Breast epithelium (tissue), 3 donors: ENCODE results near the gene COMP.

Experiments
- CTCF ChIP-seq, 3 donors: fragments of 450-650 bp; IDR thresholded peaks; one replicate each; pipeline ENCODE4 v1.5.1; 2016 to 2017; ENCODE audit warnings: antibody characterized with exemption in 3 of 3, mild to moderate bottlenecking in 3 of 3, moderate library complexity in 3 of 3
- POLR2A ChIP-seq: fragments of 450-650 bp; IDR thresholded peaks from one replicate; pipeline ENCODE4 v1.6.1; 2016; ENCODE audit warnings: antibody characterized with exemption, mild to moderate bottlenecking, moderate library complexity

DNA sequence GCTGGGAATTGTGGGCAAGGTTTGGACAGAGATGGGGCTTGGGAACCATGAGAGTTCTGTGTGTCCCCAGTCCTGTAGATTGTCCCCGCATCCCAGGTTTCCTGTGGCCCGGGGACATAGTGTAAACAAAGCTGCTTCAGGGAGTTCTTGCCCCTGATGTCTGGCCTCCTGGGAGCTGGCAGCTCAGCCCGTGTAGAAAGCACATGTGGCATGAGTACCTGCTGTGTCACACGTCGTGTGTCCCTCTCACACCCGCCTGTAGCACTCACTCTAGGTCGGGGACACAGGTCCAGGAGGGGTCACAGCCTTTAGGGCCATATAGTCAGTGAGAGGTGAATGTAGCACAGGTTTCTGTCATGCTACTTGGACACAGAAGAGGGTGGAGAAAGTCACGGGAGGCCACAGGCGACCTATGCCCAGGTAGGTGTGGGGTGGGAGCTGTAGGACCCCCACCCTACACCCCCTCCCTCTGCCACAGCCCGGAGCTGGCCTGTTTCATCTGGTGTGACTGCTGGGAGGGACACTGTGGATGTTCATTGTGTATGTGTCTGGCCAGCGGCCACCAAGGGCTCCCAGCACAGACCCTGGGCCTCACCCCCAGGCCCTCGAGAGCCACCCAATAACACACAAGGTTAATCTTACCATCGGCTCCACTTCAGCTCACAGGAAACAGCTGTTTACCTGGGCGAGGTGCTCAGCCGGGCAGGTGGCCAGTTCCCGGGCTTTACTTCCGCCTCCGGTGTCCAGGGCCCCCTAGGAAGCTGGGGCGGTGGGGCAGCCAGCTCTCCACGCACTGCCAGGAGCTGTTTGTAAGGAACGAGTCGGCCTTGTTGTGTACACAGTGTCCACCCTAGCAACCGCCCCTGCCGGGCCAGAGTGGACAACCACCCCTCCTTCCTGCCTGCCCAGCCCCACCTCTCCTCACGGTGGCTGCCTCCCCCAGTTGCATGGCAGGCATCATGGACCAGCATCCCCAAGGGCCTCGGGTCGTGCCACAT, 49.7 kb downstream of the COMP start:
- TF ChIP-seq CTCF (IDR thresholded peaks at IDR 0.05), result no peak
- no peak for TF ChIP-seq POLR2A
